Raji (cell line): ENCODE data around the gene SPATA31E1.

Source experiments
- POLR2A ChIP-seq: IDR thresholded peaks from 2 replicates; pipeline ENCODE4 v1.6.1; 2011; ENCODE audit warnings: low read depth, low read length, control low read depth; ENCODE audit not compliant: insufficient read depth

The SPATA31E1 gene

GRCh38 chr9:87875060-87875459, 7.6 kb upstream of the SPATA31E1 start:
- TF ChIP-seq POLR2A = no peak

- TF ChIP-seq POLR2A = no peak
Observed at GRCh38 chr9:87875831-87876545, 6.7 kb upstream of the SPATA31E1 start.

GRCh38 chr9:87876708-87877107, 6.0 kb upstream of the SPATA31E1 start:
- TF ChIP-seq POLR2A = no peak

- no peak for TF ChIP-seq POLR2A
Observed at GRCh38 chr9:87878989-87879511, 3.6 kb upstream of the SPATA31E1 start.

GRCh38 chr9:87880116-87880515, 2.6 kb upstream of the SPATA31E1 start:
- no peak for TF ChIP-seq POLR2A

GRCh38 chr9:87880683-87881082, 2.0 kb upstream of the SPATA31E1 start:
- no peak for TF ChIP-seq POLR2A

GRCh38 chr9:87883274-87883673, 597 bp downstream of the SPATA31E1 start:
- no peak for TF ChIP-seq POLR2A

- TF ChIP-seq POLR2A = no peak
Observed at GRCh38 chr9:87883990-87884389, 1.3 kb downstream of the SPATA31E1 start.

- TF ChIP-seq POLR2A = no peak
Observed at GRCh38 chr9:87884578-87885459, 2.1 kb downstream of the SPATA31E1 start.

- TF ChIP-seq POLR2A = no peak
Observed at GRCh38 chr9:87885484-87886189, 3.0 kb downstream of the SPATA31E1 start.

GRCh38 chr9:87886210-87886932, 3.7 kb downstream of the SPATA31E1 start:
- no peak for TF ChIP-seq POLR2A

- TF ChIP-seq POLR2A = no peak
Observed at GRCh38 chr9:87886933-87887505, 4.3 kb downstream of the SPATA31E1 start.

GRCh38 chr9:87887661-87888480, 5.2 kb downstream of the SPATA31E1 start:
- TF ChIP-seq POLR2A = no peak
